Activated T-cell treated with anti-CD3 and anti-CD28 coated beads, Interleukin-2, amount 50 U/mL, for 48 hours (primary cell): ENCODE measurements around the gene PRKAR2B.
"Not testable (repeated sequence)": the region's sequence is repeated elsewhere in the genome, so short reads cannot be mapped to it uniquely, and the experiment has no call there.

ENCODE experiments used
- DNase-seq, 2 experiments: peaks; one replicate each; pipeline ENCODE4 v3.0.0-alpha.2; 2020

Gene PRKAR2B

GRCh38 chr7:107049480-107049879 is 5.0 kb downstream of the PRKAR2B start:
- no peak for DNase-seq

- DNase-seq = no peak
Observed at GRCh38 chr7:107049971-107050532, 5.5 kb downstream of the PRKAR2B start.

- no peak for DNase-seq
Observed at GRCh38 chr7:107051376-107051775, 6.9 kb downstream of the PRKAR2B start.

GRCh38 chr7:107054965-107055364 is 10.5 kb downstream of the PRKAR2B start:
- DNase-seq = not testable (repeated sequence)

GRCh38 chr7:107056058-107056457 is 11.6 kb downstream of the PRKAR2B start:
- DNase-seq = not testable (repeated sequence)

GRCh38 chr7:107056728-107057473 is 12.4 kb downstream of the PRKAR2B start:
- no peak for DNase-seq

GRCh38 chr7:107057474-107057833 is 12.9 kb downstream of the PRKAR2B start:
- no peak for DNase-seq

- DNase-seq = no peak
Observed at GRCh38 chr7:107059468-107059867, 15.0 kb downstream of the PRKAR2B start.

GRCh38 chr7:107063245-107064120 is 19.0 kb downstream of the PRKAR2B start:
- DNase-seq = no peak

- DNase-seq = no peak
Observed at GRCh38 chr7:107064255-107064654, 19.8 kb downstream of the PRKAR2B start.

- no peak for DNase-seq
Observed at GRCh38 chr7:107065929-107066247, 21.4 kb downstream of the PRKAR2B start.

- no peak for DNase-seq
Observed at GRCh38 chr7:107068156-107068555, 23.7 kb downstream of the PRKAR2B start.

GRCh38 chr7:107069457-107069856 is 25.0 kb downstream of the PRKAR2B start:
- no peak for DNase-seq

GRCh38 chr7:107070710-107071109 is 26.2 kb downstream of the PRKAR2B start:
- no peak for DNase-seq

GRCh38 chr7:107071129-107071528 is 26.6 kb downstream of the PRKAR2B start:
- DNase-seq = no peak

GRCh38 chr7:107072133-107072532 is 27.6 kb downstream of the PRKAR2B start:
- DNase-seq = no peak

GRCh38 chr7:107075863-107076574 is 31.5 kb downstream of the PRKAR2B start:
- DNase-seq = no peak

- no peak for DNase-seq
Observed at GRCh38 chr7:107076781-107077698, 32.5 kb downstream of the PRKAR2B start.

- DNase-seq = no peak
Observed at GRCh38 chr7:107077699-107078516, 33.4 kb downstream of the PRKAR2B start.

GRCh38 chr7:107078517-107078966 is 34.0 kb downstream of the PRKAR2B start:
- no peak for DNase-seq
